CD4-positive, alpha-beta T cell (primary cell): ENCODE data around the gene MAN1C1. TPM values are rescaled to one million over a fixed set of nuclear protein-coding genes. Genes with fewer than 3 reads are reported as not detected.

Experiments used
- ATAC-seq: fragments of 200-7000 bp; cut with Tn5 transposase; one replicate; pipeline ENCODE4 v1.10.0; 2022; ENCODE audit warnings: mild to moderate bottlenecking; ENCODE audit not compliant: poor library complexity
- CTCF ChIA-PET: fragments of 350-600 bp; sonication (Branson Sonifier 250); formaldehyde crosslinking; loops from one replicate; lab custom pipeline; 2021; ENCODE audit warnings: antibody characterized with exemption, inconsistent platforms; lab: Charles Lee
- POLR2A ChIA-PET: fragments of 350-600 bp; sonication (Branson Sonifier 250); formaldehyde crosslinking; loops from one replicate; lab custom pipeline; 2021; ENCODE audit warnings: antibody characterized with exemption, inconsistent platforms; lab: Charles Lee
- DNase-seq, 14 experiments: peaks; one replicate each; pipeline ENCODE4 v3.0.0-alpha.2; 2013 to 2020; ENCODE audit warnings: mixed read lengths in 2 of 14
- H3K27ac ChIP-seq, 2 donors: one replicate each; pipeline versions ENCODE4 v1.5.1 to v1.7.0; 2013; ENCODE audit warnings: low read length in 2 of 2, low read depth in 1 of 2, mild to moderate bottlenecking in 1 of 2
- H3K27me3 ChIP-seq, 2 experiments: 1 replicate in 1 of 2; 2 replicates in 1 of 2; pipeline versions ENCODE4 v1.6.1 to v1.7.0; 2013; ENCODE audit warnings: low read length in 2 of 2, control low read depth in 1 of 2, mild to moderate bottlenecking in 1 of 2, moderate library complexity in 1 of 2; ENCODE audit not compliant: insufficient read depth in 2 of 2, control insufficient read depth in 1 of 2
- H3K36me3 ChIP-seq: one replicate; pipeline ENCODE4 v1.6.1; 2013; ENCODE audit warnings: low read length, control low read depth; ENCODE audit not compliant: insufficient read depth
- H3K4me1 ChIP-seq: one replicate; pipeline ENCODE4 v1.6.1; 2013; ENCODE audit warnings: low read length, control low read depth; ENCODE audit not compliant: insufficient read depth
- H3K4me3 ChIP-seq: one replicate; pipeline ENCODE4 v1.5.1; 2013; ENCODE audit warnings: mild to moderate bottlenecking, low read length, moderate library complexity
- H3K9me3 ChIP-seq, 2 experiments: 1 replicate in 1 of 2; 2 replicates in 1 of 2; pipeline versions ENCODE4 v1.6.1 to v1.7.0; 2013; ENCODE audit warnings: low read length in 2 of 2, mild to moderate bottlenecking in 2 of 2, control low read depth in 1 of 2, moderate library complexity in 1 of 2; ENCODE audit not compliant: control insufficient read depth in 1 of 2, insufficient read depth in 1 of 2
- H3K27ac Mint-ChIP-seq: one replicate; pipeline ENCODE4 v1.8.0; 2020; ENCODE audit warnings: mixed read lengths
- H3K27me3 Mint-ChIP-seq: one replicate; pipeline ENCODE4 v1.8.0; 2021; ENCODE audit warnings: mixed read lengths
- H3K36me3 Mint-ChIP-seq: one replicate; pipeline ENCODE4 v1.8.0; 2021; ENCODE audit warnings: low read depth, mixed read lengths
- H3K4me1 Mint-ChIP-seq: one replicate; pipeline ENCODE4 v1.8.0; 2021; ENCODE audit warnings: low read depth, mixed read lengths
- H3K4me3 Mint-ChIP-seq: one replicate; pipeline ENCODE4 v1.8.0; 2020; ENCODE audit warnings: mild to moderate bottlenecking, mixed read lengths
- H3K9me3 Mint-ChIP-seq: one replicate; pipeline ENCODE4 v1.8.0; 2020; ENCODE audit warnings: mixed read lengths
- intact Hi-C, 2 experiments: fragments of 100-400 bp; cut with DNase I in 1 of 2; cut with micrococcal nuclease in 1 of 2; formaldehyde crosslinking; loops; one replicate each; pipeline versions ENCODE4 v1.15.1 to v1.9.0; 2023 to 2025; cut with DNase I, micrococcal nuclease
- total RNA-seq, 174 experiments: library from RNA in 2 of 174; stranded (reverse) in 2 of 174; gene quantifications; one replicate each; pipeline ENCODE4 v1.2.3 and lab custom pipeline; 2021 to 2026
- TF ChIP-seq, protein P1 (sequence below): fragments of 200-600 bp; IDR thresholded peaks from one replicate; pipeline ENCODE4 v1.8.0; 2022; ENCODE audit warnings: antibody characterized with exemption, mild to moderate bottlenecking

The MAN1C1 gene
- total RNA-seq, 2 experiments from 2014 or later: 44.4 to 46.9 TPM

DNA sequence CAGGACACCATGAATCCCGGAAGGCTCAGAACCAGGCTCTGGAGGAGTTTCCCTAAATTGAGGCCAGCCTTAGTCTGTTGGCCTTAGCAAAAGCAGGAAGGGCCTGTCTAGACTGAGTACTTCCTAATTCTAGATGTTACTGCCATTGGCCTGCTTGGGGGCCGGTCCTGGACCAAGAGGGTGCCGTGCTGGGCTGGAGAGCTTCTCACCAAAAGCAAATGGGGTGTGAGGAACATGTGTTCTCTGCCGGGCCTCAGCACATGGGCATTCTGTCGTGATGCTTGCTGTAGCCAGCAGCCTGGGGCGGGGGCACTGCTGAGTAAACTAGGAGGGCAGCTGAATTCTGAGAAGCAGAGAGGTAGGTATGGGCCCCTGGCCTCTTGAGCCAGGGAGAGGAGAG is 35.7 kb upstream of the MAN1C1 start:
- intact Hi-C loops: loop anchor here in 1 of 2 experiments (10.0 kb wide), 1 partner anchor 1684 kb away; no protein-coding TSS in a partner anchor
- H3K36me3 Mint-ChIP-seq: no peaks in the 10 kb centered on the region
- POLR2A ChIA-PET: interaction anchor here (0.8 to 3.3 kb wide), 2 partner anchors 9 to 33 kb away, joined by 3 to 12 read pairs; no protein-coding TSS in a partner anchor
- Histone ChIP-seq H3K36me3 (no peaks in the 10 kb centered on the region), H3K27ac (no peak overlapping the region), H3K9me3 (no peaks in the 10 kb centered on the region), H3K27me3 (no peaks in the 10 kb centered on the region), H3K4me3 (no peak overlapping the region), H3K4me1 (no peaks in the 10 kb centered on the region)
- H3K9me3 Mint-ChIP-seq: no peaks in the 10 kb centered on the region
- no peak for ATAC-seq
- CTCF ChIA-PET: no interaction called here
- TF ChIP-seq, protein P1, sequence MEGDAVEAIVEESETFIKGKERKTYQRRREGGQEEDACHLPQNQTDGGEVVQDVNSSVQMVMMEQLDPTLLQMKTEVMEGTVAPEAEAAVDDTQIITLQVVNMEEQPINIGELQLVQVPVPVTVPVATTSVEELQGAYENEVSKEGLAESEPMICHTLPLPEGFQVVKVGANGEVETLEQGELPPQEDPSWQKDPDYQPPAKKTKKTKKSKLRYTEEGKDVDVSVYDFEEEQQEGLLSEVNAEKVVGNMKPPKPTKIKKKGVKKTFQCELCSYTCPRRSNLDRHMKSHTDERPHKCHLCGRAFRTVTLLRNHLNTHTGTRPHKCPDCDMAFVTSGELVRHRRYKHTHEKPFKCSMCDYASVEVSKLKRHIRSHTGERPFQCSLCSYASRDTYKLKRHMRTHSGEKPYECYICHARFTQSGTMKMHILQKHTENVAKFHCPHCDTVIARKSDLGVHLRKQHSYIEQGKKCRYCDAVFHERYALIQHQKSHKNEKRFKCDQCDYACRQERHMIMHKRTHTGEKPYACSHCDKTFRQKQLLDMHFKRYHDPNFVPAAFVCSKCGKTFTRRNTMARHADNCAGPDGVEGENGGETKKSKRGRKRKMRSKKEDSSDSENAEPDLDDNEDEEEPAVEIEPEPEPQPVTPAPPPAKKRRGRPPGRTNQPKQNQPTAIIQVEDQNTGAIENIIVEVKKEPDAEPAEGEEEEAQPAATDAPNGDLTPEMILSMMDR: no peak
- H3K27ac Mint-ChIP-seq: no peak overlapping the region
- H3K4me3 Mint-ChIP-seq: no peak overlapping the region
- peaks cover 12% of the 10 kb centered on the region for H3K4me1 Mint-ChIP-seq
- DNase-seq: peak in 1 of 14 experiments; percentile 14
- no peaks in the 10 kb centered on the region for H3K27me3 Mint-ChIP-seq

DNA sequence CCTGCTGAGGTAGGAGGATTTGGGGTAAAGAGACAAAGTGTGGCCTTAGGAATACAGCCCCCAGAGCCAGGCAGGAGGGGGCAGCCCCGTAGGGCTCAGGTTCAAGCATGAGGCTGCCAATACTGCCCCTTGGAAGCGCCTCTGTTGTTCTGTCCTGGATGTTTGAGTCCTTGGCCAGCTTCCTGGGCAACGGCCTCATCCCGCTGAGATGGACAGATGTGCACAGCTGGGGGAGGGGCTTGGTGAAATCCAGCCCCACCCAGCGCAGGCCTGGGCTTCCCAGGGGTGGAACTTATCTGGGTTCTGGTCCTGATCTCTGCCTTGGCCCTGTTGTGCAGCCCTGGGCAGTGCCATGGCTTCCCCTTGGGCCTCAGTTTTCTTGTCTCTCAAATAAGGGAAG is 34.8 kb upstream of the MAN1C1 start:
- Mint-ChIP-seq H3K27ac (no peak overlapping the region), H3K9me3 (no peaks in the 10 kb centered on the region), H3K4me1 (peaks cover 12% of the 10 kb centered on the region), H3K4me3 (no peak overlapping the region), H3K27me3 (no peaks in the 10 kb centered on the region), H3K36me3 (no peaks in the 10 kb centered on the region)
- TF ChIP-seq, protein P1: no peak
- Histone ChIP-seq H3K36me3 (no peaks in the 10 kb centered on the region), H3K27me3 (no peaks in the 10 kb centered on the region), H3K4me1 (peaks cover 6% of the 10 kb centered on the region), H3K27ac (no peak overlapping the region), H3K9me3 (no peaks in the 10 kb centered on the region), H3K4me3 (no peak overlapping the region)
- intact Hi-C loops: loop anchor here in 1 of 2 experiments (10.0 kb wide), 1 partner anchor 1683 kb away; no protein-coding TSS in a partner anchor
- ChIA-PET CTCF (no interaction called here), POLR2A (interaction anchor here (3.3 kb wide), 1 partner anchor 10 kb away, joined by 12 read pairs; no protein-coding TSS in a partner anchor)
- DNase-seq (no peak), ATAC-seq (no peak)

DNA sequence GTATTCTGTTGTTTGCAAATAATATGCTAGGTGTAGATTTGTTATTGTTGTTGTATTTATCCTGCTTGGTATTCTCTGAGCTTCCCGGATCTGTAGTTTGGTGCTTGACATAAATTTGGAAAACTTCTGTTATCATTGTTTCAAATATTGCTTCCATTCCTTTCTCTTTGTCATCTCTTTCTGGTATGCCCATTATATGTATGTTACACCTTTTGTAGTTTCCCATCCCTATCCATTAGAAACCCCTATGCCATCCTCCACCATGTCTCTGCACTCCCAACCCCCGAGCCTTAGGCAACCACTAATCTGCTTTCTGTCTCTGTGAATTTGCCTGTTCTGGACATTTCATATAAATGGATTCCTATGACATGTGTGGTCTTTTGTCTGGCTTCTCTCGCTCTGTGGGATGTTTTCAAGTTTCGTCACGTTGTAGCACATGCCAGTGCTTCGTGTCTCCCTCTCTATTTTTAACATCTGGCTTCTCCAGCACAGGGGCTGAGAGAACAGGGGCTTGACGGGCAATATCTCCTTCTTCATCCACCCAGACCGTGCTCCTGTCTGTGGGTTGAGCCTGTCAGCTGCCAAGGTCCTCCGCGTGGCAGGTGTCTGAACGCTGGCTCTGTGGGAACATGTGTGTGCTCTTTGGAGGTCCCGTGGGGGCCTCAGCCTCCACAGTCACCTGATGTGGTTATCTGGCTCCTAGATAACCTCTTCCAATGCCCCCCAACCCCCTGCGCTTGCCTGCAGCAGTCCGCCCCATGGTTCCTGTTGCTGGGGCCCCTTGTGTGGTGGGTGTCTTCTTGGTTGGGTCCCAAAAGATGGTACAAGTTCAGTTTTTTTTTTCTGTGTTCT is 32.8 kb upstream of the MAN1C1 start:
- H3K27me3 Mint-ChIP-seq: no peaks in the 10 kb centered on the region
- Histone ChIP-seq H3K27me3 (no peaks in the 10 kb centered on the region), H3K4me1 (peaks cover 14% of the 10 kb centered on the region), H3K9me3 (no peaks in the 10 kb centered on the region), H3K36me3 (no peaks in the 10 kb centered on the region), H3K4me3 (no peak overlapping the region), H3K27ac (no peak overlapping the region)
- CTCF ChIA-PET: no interaction called here
- no peak for ATAC-seq
- H3K4me3 Mint-ChIP-seq: no peak overlapping the region
- POLR2A ChIA-PET: interaction anchor here (1.1 kb wide), 1 partner anchor 11 kb away, joined by 3 read pairs; no protein-coding TSS in a partner anchor
- intact Hi-C loops: loop anchor here in 1 of 2 experiments (10.0 kb wide), 1 partner anchor 1681 kb away; no protein-coding TSS in a partner anchor
- H3K27ac Mint-ChIP-seq: no peak overlapping the region
- H3K36me3 Mint-ChIP-seq: no peaks in the 10 kb centered on the region
- peaks cover 5% of the 10 kb centered on the region for H3K4me1 Mint-ChIP-seq
- no peaks in the 10 kb centered on the region for H3K9me3 Mint-ChIP-seq
- no peak for DNase-seq
- TF ChIP-seq, protein P1: no peak
